Rectal smooth muscle tissue (tissue), 1 donor: ENCODE data around the gene IGF1.

Source experiments
- H3K27ac ChIP-seq: one replicate; pipeline ENCODE4 v1.7.0; 2013; ENCODE audit warnings: low read depth, low read length, inconsistent platforms
- H3K27me3 ChIP-seq: one replicate; pipeline ENCODE4 v1.7.0; 2013; ENCODE audit warnings: low read length; ENCODE audit not compliant: control insufficient read depth, insufficient read depth
- H3K36me3 ChIP-seq: one replicate; pipeline ENCODE4 v1.7.0; 2013; ENCODE audit warnings: low read length; ENCODE audit not compliant: control insufficient read depth, insufficient read depth
- H3K4me1 ChIP-seq: one replicate; pipeline ENCODE4 v1.7.0; 2013; ENCODE audit warnings: low read length; ENCODE audit not compliant: control insufficient read depth, insufficient read depth
- H3K4me3 ChIP-seq: one replicate; pipeline ENCODE4 v1.7.0; 2013; ENCODE audit warnings: low read length
- H3K9ac ChIP-seq: one replicate; pipeline ENCODE4 v1.7.0; 2013; ENCODE audit warnings: low read length

The IGF1 gene

DNA sequence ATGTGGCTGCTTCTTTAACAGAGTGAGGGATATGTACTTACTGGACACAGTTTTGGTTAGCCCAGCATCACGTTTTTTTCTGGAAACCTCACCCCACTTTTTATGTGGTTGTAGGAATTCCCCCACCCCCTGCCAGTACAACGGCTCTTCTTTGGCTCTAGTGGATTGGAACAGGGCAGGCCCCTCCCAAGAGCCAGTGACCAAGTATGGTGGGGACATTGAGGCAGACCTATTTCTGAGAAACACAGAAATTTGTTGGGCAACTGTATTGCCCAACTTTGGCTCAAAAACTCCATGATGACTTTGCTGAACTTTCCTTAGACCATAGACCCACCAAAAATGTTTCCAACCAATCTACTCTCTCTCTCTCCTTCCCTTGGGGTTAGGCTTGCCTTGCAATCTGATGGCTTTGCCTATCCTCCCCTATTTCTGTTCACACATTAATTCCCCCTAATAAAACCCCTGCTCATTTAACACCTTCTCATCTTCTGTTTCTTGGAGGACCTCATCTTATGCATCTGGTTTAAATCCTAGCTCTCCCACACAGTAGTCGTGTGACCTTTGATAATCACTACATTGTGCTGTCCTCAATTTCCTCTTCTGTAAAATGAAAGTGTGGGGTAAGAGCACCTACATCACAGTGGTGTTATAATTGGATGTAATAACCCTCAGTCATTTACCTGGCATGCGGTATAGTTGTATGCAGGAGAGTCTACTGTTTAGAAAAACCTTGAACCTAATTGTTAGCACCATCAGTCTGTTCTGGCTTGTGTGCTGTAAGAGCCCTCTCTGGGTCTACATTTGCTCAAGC, 71.7 kb downstream of the IGF1 start:
- H3K27me3 ChIP-seq, result no peaks in the 10 kb centered on the region
- H3K4me3 ChIP-seq, result no peak overlapping the region
- no peak overlapping the region for H3K27ac ChIP-seq
- no peaks in the 10 kb centered on the region for H3K36me3 ChIP-seq
- H3K4me1 ChIP-seq, result no peaks in the 10 kb centered on the region
- H3K9ac ChIP-seq, result no peak overlapping the region

DNA sequence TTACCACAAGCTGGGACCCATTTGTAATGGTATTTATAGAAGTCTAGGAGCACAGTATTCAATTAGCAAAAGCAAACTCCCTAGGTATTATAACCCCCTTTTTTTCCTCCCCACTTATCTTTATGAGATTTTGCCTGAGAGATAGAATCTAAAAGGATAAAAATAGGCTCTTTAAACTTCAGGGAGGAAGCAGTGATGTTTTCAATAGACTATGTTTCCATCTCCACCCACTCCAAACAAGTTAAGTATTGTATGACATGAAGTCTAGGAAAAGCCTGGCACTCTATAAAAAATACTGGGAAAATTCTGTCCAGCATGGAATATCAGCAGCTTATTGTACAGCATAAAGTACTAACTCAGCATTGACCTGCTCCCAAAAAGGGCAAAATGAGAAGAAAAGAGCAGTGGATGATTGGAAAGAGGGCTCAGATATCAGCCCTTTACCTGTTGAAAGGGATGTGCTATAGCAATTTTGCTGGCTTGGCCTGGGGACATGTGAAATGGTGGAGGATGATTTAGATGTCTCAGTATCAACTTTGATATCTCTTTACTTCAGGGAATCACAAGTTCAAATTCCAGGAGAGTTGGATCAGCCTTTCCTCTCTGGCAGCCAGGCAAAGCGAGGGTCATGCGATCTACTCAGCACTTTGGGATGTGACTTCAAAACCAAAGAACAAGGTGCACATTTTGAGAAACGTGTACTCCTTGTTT, 72.4 kb downstream of the IGF1 start:
- Histone ChIP-seq H3K4me1 (no peaks in the 10 kb centered on the region), H3K27ac (no peak overlapping the region)

DNA sequence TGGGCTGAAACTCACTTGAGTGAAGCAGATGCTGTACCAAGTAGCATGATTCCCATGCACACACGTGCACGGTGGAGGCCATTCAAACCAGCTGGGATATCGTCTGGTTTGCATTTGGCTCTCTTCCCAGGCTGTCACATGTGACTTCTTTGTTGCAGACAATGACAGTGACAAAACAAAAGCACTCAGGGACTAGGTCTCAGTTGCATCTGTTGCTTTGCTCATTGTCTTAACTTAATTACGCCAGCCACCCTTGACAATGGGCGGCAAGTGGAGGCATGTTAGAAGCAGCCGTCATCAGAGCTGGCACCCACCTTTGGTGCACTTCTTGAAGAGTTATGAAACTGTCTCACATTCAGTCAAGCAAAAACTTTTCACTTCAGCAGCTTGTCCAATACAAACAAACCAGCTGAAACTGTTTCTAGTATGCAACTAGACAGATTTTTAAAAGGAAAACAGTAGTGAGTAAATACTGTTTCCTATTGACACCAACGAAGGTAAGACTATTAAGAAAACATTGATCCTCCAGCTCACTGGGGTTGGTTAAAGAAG, 74.3 kb downstream of the IGF1 start:
- H3K27ac ChIP-seq, result no peak overlapping the region

More for the DNA sequence above, 72.4 kb downstream of the IGF1 start:
- no peaks in the 10 kb centered on the region for H3K27me3 ChIP-seq
- no peaks in the 10 kb centered on the region for H3K36me3 ChIP-seq
- H3K4me3 ChIP-seq, result no peak overlapping the region
- no peak overlapping the region for H3K9ac ChIP-seq

DNA sequence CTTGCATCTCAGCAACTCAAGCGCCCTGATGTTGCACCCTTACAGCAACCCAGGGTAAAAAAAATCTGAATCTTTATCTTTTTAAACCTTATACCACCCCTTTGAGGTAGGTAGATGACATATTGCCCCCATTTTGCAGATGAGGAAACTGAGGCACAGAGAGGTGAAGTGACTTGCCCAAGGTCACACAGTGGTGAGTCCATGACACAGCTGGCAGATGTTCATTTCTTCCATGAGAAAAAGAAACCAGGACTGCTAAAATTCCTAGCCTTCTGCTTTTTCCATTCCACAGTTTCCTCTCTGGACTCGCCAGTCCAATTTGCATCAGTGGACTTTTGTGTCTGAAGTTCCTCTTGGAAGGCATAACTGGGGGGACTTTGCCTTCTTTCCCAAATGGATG, 79.3 kb downstream of the IGF1 start:
- Histone ChIP-seq H3K27me3 (no peaks in the 10 kb centered on the region), H3K4me3 (no peak overlapping the region), H3K9ac (no peak overlapping the region), H3K4me1 (no peaks in the 10 kb centered on the region), H3K27ac (no peak overlapping the region), H3K36me3 (no peaks in the 10 kb centered on the region)

More for the DNA sequence above, 74.3 kb downstream of the IGF1 start:
- H3K4me3 ChIP-seq, result no peak overlapping the region
- no peaks in the 10 kb centered on the region for H3K36me3 ChIP-seq
- no peaks in the 10 kb centered on the region for H3K27me3 ChIP-seq
- no peak overlapping the region for H3K9ac ChIP-seq
- no peaks in the 10 kb centered on the region for H3K4me1 ChIP-seq

DNA sequence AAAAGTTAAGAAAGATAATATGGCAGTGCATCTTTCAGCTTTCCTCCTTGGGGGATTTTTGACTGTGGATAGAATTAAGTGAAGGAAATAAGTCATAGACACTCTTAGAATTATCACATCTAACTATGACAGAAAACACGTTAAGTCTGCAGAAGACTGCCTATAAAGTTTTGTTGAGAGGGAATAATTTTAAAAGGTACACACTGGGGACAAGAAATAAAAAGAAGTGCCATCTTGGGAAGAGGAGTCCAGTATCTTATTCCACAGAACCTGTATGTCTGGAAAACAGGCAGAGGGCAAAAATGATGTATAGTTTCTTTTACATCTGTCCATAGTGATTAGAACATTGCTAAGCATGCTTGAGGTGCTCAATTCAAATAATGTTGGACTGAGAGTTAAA, 80.7 kb downstream of the IGF1 start:
- Histone ChIP-seq H3K9ac (no peak overlapping the region), H3K4me3 (no peak overlapping the region), H3K4me1 (no peaks in the 10 kb centered on the region), H3K27me3 (no peaks in the 10 kb centered on the region), H3K36me3 (no peaks in the 10 kb centered on the region), H3K27ac (no peak overlapping the region)

DNA sequence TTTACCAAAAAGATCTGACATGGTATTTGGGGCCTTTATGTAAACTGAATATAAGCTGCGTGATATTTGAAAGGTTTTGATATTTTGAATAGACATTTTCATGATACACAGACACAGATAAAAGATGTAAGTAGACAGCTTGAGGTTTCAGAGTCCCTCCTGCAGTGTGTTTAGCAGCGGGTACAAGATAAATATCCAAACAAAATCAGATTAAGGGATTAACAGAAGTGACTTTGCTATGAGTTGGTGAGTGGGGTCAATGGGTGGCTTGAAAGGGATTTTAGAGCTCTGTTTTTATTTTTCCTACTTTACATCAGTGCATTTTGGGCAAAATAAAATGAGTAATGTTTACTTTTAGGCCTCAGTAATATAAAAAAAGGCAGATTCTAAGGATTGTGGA, 84.1 kb downstream of the IGF1 start:
- Histone ChIP-seq H3K27me3 (no peaks in the 10 kb centered on the region), H3K4me1 (no peaks in the 10 kb centered on the region), H3K4me3 (no peak overlapping the region), H3K27ac (no peak overlapping the region), H3K9ac (no peak overlapping the region), H3K36me3 (no peaks in the 10 kb centered on the region)

DNA sequence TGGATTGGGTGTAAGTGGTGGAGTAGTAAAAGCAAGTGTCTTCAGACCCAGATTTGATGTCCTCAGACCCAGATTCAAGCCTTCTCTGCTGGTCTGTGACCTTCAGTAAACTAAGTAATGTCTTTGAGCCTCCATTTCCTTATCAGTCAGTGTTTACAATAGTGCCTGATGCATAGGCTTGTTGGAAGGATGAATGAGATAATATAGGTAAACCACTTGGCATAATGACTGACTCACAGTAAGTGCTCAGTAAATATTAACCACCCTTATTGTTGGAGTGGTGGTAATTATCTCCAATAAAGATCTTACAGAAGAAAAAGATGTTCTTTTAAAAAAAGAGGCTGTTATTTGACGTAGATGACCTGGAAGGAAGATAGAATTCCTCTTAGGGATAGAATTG, 86.2 kb downstream of the IGF1 start:
- Histone ChIP-seq H3K27me3 (no peaks in the 10 kb centered on the region), H3K4me3 (no peak overlapping the region), H3K27ac (no peak overlapping the region), H3K4me1 (no peaks in the 10 kb centered on the region), H3K9ac (no peak overlapping the region), H3K36me3 (no peaks in the 10 kb centered on the region)

DNA sequence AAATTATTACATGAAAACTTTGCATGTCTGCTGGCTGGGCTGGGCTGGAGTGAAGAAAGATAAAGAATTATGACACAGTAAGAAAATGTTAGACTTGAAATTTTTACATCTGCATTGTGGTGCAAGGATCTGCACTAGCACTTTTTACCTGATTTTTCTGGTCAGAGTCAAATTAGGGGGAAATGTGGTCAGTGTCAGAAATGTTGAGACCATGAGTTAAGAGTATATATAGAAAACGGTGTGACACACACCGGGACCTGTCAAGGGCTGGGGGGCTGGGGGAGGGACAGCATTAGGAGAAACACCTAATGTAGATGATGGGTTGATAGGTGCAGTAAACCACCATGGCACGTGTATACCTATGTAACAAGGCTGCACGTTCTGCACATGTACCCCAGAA, 90.3 kb downstream of the IGF1 start:
- H3K27me3 ChIP-seq, result no peaks in the 10 kb centered on the region
- no peak overlapping the region for H3K9ac ChIP-seq
- H3K36me3 ChIP-seq, result no peaks in the 10 kb centered on the region
- H3K4me3 ChIP-seq, result no peak overlapping the region
- H3K4me1 ChIP-seq, result no peaks in the 10 kb centered on the region
- H3K27ac ChIP-seq, result no peak overlapping the region

DNA sequence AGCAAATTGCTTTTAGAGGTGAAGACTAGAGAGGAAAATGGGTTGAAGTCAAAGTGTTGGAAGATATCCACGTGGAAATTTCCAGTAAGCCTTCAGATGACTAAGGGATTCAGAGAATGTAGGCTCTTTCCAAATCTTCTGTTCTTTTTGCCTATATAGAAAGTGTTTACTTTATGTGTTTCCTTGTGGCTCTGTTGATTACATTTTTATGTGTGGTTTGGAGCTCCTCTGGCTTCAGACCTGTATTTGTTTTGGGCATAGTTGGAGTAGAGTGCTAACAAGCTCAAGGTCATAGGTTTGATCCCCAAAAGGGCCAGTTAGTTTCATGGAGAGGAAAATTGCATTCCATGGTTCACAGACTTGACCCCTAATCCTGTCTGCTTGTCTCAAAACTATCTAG, 91.9 kb downstream of the IGF1 start:
- no peak overlapping the region for H3K4me3 ChIP-seq
- no peak overlapping the region for H3K9ac ChIP-seq
- no peaks in the 10 kb centered on the region for H3K27me3 ChIP-seq

DNA sequence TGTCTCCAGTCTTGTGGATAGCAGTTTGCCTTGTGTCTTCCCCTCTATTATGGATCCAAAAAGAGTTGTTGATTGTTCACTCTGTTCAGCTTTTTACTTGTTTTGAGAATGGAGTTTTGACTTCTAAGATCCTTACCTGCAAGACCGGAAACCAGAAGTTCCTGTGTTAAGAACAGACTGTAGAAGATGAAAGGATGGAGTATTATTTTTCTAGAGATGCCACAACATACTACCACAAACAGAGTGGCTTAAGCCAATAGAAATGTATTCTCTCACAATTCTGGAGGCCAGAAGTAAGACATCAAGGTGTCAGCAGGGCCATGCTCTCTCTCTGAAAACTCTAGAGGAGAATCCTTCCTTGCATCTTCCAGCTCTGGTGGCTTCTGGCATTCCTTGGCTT, 95.0 kb downstream of the IGF1 start:
- H3K36me3 ChIP-seq, result no peaks in the 10 kb centered on the region
- H3K4me3 ChIP-seq, result no peak overlapping the region
- no peaks in the 10 kb centered on the region for H3K4me1 ChIP-seq
- H3K27me3 ChIP-seq, result no peaks in the 10 kb centered on the region
- no peak overlapping the region for H3K27ac ChIP-seq
- no peak overlapping the region for H3K9ac ChIP-seq

More for the DNA sequence above, 91.9 kb downstream of the IGF1 start:
- Histone ChIP-seq H3K4me1 (no peaks in the 10 kb centered on the region), H3K27ac (no peak overlapping the region), H3K36me3 (no peaks in the 10 kb centered on the region)

DNA sequence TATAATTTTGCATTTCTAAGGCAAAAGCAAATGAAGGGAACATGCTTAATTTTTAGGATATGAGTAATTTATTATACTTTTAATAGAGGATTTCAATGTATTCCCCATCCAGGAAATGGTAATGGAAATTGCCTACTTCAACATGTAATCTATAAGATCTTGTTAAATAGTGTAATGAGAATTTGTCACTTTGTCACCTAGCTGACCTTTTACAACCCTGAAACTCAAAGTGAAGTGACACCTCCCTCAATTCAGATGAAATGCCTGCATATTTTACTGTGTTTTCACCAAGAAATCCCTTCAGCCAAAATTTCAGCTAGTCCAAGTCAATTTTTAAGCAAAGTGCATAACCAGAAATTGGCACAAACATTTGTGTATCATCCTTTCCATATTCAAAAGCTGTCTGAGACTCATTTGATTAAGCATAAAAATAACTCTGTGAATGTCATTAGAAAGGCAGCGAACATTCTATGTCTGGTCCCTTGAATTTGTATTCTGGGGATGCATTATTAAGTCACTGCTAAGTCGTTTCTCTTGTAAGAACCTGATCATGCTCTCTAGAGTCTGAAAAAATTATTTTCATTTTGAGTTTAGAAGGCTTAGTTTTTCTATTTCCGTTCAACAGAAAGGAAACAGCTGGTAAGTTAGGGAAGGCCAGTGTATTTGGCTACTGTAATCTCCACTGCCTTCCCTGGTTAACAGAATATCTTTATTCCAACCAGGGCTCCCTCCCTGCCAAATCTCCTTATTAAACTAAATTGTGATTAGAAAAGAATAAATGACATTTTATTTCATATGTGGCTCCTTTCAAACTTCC, 100.8 kb downstream of the IGF1 start:
- Histone ChIP-seq H3K4me3 (no peak overlapping the region), H3K9ac (no peak overlapping the region), H3K36me3 (no peaks in the 10 kb centered on the region), H3K4me1 (no peaks in the 10 kb centered on the region), H3K27me3 (no peaks in the 10 kb centered on the region), H3K27ac (no peak overlapping the region)

DNA sequence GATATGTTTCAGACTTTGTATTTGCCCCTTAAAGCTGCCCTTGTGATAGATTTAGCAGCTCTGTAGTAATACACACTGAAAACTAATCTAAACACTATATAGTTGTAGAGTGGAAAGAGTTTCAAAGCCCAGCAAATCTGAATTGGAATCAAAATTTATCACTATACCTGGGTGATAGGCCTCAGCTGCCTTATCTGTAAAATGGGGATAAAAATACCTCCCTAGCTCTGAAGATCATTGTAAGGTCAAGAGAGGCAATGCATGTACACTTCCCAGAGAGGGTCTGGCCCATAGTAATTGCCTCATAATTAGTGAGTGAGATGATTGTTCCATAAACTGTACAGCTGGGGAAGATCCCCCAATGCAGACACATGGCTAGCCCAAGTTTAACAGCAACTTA, 103.6 kb downstream of the IGF1 start:
- no peak overlapping the region for H3K4me3 ChIP-seq
- no peaks in the 10 kb centered on the region for H3K4me1 ChIP-seq
- no peaks in the 10 kb centered on the region for H3K27me3 ChIP-seq
- H3K36me3 ChIP-seq, result no peaks in the 10 kb centered on the region
- no peak overlapping the region for H3K27ac ChIP-seq
- H3K9ac ChIP-seq, result no peak overlapping the region
